Subcutaneous abdominal adipose tissue (tissue), 5 donors: ENCODE measurements around the gene LEMD2.

Experiments
- H3K27ac ChIP-seq: one replicate; pipeline ENCODE4 v1.7.0; 2013; ENCODE audit warnings: low read depth, mild to moderate bottlenecking, inconsistent platforms, low read length, moderate library complexity
- H3K27me3 ChIP-seq, 5 donors: one replicate each; pipeline ENCODE4 v1.7.0; 2013; ENCODE audit warnings: low read length in 5 of 5, inconsistent platforms in 1 of 5; ENCODE audit not compliant: control insufficient read depth in 5 of 5, insufficient read depth in 4 of 5
- H3K36me3 ChIP-seq, 5 donors: one replicate each; pipeline ENCODE4 v1.7.0; 2013; ENCODE audit warnings: low read length in 5 of 5; ENCODE audit not compliant: control insufficient read depth in 5 of 5, insufficient read depth in 5 of 5
- H3K4me1 ChIP-seq, 5 donors: one replicate each; pipeline ENCODE4 v1.7.0; 2013; ENCODE audit warnings: low read length in 5 of 5, mild to moderate bottlenecking in 3 of 5, moderate library complexity in 1 of 5; ENCODE audit not compliant: control insufficient read depth in 5 of 5, insufficient read depth in 5 of 5
- H3K4me3 ChIP-seq, 5 donors: one replicate each; pipeline ENCODE4 v1.7.0; 2013; ENCODE audit warnings: low read length in 5 of 5, low read depth in 1 of 5
- H3K9ac ChIP-seq, 5 donors: one replicate each; pipeline ENCODE4 v1.7.0; 2013; ENCODE audit warnings: low read length in 5 of 5, mild to moderate bottlenecking in 4 of 5, moderate library complexity in 3 of 5
- H3K9me3 ChIP-seq, 5 donors: one replicate each; pipeline ENCODE4 v1.7.0; 2013; ENCODE audit warnings: low read length in 5 of 5; ENCODE audit not compliant: control insufficient read depth in 5 of 5
- donor health status: healthy.
- donor health status: healthy.
- donor health status: healthy.
- donor health status: healthy.
- donor health status: healthy.

Gene LEMD2

DNA sequence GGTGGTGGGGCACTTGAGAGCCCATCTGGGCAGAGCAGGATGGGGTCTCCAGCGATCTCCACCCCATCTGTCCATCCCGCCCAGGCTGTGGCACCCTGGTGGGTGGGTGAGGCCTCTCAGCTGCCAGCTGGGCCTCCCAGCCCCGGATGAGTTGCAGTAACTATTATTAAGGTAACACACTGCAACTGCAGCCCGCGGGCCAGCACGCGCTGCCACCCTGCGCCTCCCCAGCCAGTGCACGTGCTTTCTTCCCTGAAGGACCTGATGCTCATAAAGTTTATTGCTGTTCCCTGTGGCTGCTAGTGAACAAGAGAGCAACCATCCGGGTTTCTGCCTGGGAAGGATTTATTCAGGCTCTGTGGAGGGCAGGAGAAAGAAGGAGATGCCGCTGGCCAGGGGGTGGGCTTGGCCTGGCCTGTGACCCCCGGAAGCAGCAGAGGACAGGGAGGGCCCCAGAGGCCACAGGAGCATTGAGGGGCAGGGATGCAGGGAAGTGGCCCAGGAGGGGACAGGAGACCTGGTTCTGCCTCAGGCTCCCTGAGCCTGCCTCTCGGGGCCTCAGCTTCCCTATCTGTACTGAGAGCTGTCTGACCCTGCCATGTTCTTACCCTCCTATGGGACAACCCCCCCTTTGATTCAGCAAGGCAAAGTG lies 43.9 kb downstream of the LEMD2 start:
- no peak overlapping the region for H3K4me3 ChIP-seq

DNA sequence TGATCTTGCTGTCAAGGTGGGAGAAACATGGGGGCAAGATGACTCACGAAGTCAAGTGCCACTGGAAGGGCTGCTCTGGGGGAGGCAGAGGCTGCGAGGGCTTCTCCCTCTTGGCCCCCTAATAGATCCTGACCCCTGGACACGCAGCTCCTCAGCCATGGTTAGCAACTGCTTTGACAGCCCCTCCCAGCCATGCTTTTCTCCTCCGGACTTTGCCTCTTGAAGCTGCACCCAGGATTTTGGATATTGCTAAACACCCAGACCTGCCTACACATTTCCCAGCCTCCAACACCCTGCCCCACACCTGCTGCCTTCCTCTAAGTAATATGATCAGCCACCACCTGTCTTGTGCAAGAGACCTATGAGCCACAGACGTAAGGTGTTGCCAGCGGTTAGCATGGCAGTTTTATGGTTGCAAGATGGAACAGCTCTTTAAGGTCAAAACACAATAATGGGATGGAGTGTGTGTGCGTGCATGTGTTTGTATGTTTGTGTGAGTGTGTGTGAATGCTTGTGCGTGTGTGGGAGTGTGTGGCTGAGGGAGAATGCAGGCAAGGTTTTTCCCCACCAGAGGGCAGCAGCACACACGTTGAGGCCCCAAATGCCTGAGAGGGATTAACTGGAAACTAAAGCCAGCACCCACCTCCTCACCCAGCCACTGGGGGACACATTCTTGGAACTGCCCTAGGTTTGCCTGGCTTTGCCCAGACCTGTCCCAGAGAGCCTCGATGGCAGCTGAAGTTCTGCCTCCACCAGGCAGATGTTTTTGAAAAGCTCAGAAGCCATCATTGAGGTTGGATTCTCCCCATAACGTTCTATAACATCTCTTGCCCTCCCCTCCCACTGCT lies 44.7 kb downstream of the LEMD2 start:
- peaks cover 10 to 34% (median 21%) of the 10 kb centered on the region in 5 donors for H3K27me3 ChIP-seq
- H3K9ac ChIP-seq, result no peak overlapping the region
- no peak overlapping the region for H3K27ac ChIP-seq
- H3K9me3 ChIP-seq, result no peaks in the 10 kb centered on the region
- peaks cover 0 to 2% (median 0%) of the 10 kb centered on the region in 5 donors for H3K4me1 ChIP-seq
- no peaks in the 10 kb centered on the region for H3K36me3 ChIP-seq
- H3K4me3 ChIP-seq, result no peak overlapping the region

More for the DNA sequence above, 43.9 kb downstream of the LEMD2 start:
- H3K27me3 ChIP-seq, result peaks cover 10 to 34% (median 21%) of the 10 kb centered on the region in 5 donors
- H3K9ac ChIP-seq, result no peak overlapping the region
- H3K36me3 ChIP-seq, result no peaks in the 10 kb centered on the region
- H3K9me3 ChIP-seq, result no peaks in the 10 kb centered on the region
- peaks cover 0 to 2% (median 0%) of the 10 kb centered on the region in 5 donors for H3K4me1 ChIP-seq
- no peak overlapping the region for H3K27ac ChIP-seq

- no peak overlapping the region for H3K9ac ChIP-seq
- peaks cover 10 to 32% (median 14%) of the 10 kb centered on the region in 5 donors for H3K27me3 ChIP-seq
- H3K27ac ChIP-seq, result no peak overlapping the region
- no peak overlapping the region for H3K4me3 ChIP-seq
- H3K4me1 ChIP-seq, result peaks cover 0 to 2% (median 0%) of the 10 kb centered on the region in 5 donors
- H3K36me3 ChIP-seq, result no peaks in the 10 kb centered on the region
- no peaks in the 10 kb centered on the region for H3K9me3 ChIP-seq
These were observed 46.1 kb downstream of the LEMD2 start for GRCh38 chr6:33742837-33743236.

- peaks cover 9 to 32% (median 12%) of the 10 kb centered on the region in 5 donors for H3K27me3 ChIP-seq
- H3K27ac ChIP-seq, result no peak overlapping the region
- no peak overlapping the region for H3K4me3 ChIP-seq
- no peaks in the 10 kb centered on the region for H3K36me3 ChIP-seq
- H3K4me1 ChIP-seq, result peaks cover 0 to 2% (median 0%) of the 10 kb centered on the region in 5 donors
- no peak overlapping the region for H3K9ac ChIP-seq
- H3K9me3 ChIP-seq, result no peaks in the 10 kb centered on the region
These were observed 46.8 kb downstream of the LEMD2 start for GRCh38 chr6:33742092-33742491.

- Histone ChIP-seq H3K36me3 (no peaks in the 10 kb centered on the region), H3K27ac (no peak overlapping the region), H3K9me3 (no peaks in the 10 kb centered on the region), H3K27me3 (peaks cover 9 to 26% (median 12%) of the 10 kb centered on the region in 5 donors), H3K4me3 (no peak overlapping the region), H3K9ac (no peak overlapping the region), H3K4me1 (peaks cover 0 to 2% (median 0%) of the 10 kb centered on the region in 5 donors)
These were observed 48.1 kb downstream of the LEMD2 start for GRCh38 chr6:33740794-33741193.

- H3K9ac ChIP-seq, result no peak overlapping the region
- no peaks in the 10 kb centered on the region for H3K9me3 ChIP-seq
- no peak overlapping the region for H3K4me3 ChIP-seq
- H3K27me3 ChIP-seq, result peaks cover 9 to 25% (median 12%) of the 10 kb centered on the region in 5 donors
- H3K27ac ChIP-seq, result no peak overlapping the region
- H3K4me1 ChIP-seq, result peaks cover 0 to 2% (median 0%) of the 10 kb centered on the region in 5 donors
- no peaks in the 10 kb centered on the region for H3K36me3 ChIP-seq
These were observed 48.7 kb downstream of the LEMD2 start for GRCh38 chr6:33740204-33740608.

DNA sequence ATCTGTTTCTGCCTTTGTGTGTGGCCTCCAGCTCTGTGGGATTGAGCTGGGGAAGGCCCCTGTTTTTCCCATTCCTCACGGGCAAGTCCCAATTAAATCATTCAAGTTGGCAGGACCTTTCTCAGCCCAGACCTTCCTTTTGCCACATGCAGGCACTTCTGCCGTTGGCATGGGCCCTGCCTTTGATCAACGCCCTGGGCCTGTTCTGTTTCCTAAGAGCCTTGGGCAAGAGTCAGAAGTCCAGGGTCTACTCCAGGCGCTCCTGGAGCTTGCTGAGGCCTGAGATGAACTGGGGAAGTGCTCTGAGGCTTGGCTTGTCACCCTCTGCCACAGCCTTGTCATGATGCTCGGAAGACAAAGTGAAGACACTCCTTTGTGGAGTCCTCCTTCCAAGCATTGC lies 49.4 kb downstream of the LEMD2 start:
- Histone ChIP-seq H3K9me3 (no peaks in the 10 kb centered on the region), H3K4me3 (no peak overlapping the region), H3K4me1 (peaks cover 0 to 2% (median 0%) of the 10 kb centered on the region in 5 donors), H3K27ac (no peak overlapping the region), H3K9ac (no peak overlapping the region), H3K36me3 (no peaks in the 10 kb centered on the region), H3K27me3 (peaks cover 9 to 25% (median 10%) of the 10 kb centered on the region in 5 donors)

DNA sequence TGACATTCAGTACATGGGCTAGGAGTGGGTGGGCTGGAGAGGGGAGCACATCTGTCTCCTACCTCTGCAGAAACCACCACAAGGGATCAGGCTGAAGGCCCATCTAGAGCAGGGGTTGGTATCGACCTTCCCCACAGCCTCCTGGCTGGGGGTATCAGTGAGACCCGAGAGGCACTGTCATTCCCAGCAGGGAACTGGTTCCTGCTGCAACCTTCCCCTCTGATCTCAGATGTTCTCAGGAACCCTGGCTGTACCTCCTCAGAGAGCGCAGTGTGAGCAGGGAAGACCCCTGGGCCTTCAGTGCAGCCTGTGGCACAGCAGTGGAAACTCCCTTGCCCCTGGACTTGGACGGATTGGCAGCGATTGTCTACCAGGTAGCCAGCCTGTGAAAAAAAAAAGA lies 50.1 kb downstream of the LEMD2 start:
- H3K27ac ChIP-seq, result no peak overlapping the region
- no peak overlapping the region for H3K4me3 ChIP-seq
- H3K9me3 ChIP-seq, result no peaks in the 10 kb centered on the region
- H3K36me3 ChIP-seq, result no peaks in the 10 kb centered on the region
- peaks cover 5 to 21% (median 9%) of the 10 kb centered on the region in 5 donors for H3K27me3 ChIP-seq
- H3K9ac ChIP-seq, result no peak overlapping the region
- H3K4me1 ChIP-seq, result peaks cover 0 to 2% (median 0%) of the 10 kb centered on the region in 5 donors

DNA sequence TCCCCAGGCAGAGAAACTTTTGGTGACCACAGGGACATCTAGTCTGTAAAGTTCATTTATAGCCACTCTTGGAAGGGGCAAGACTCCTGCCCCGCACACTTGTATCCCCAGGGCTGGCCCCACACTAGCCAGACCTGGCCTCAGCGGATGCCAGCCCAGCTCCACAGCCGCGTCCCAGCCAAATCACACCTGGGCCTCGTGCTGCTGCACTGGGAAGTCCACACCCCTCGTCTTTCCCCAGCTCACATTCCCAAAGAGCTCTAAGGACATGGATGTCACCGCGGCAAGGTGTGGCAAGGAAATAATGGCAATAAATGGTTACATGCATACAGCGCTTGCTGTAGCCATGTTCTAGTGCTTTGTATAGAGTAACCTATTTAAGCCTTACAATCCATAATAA lies 50.8 kb downstream of the LEMD2 start:
- no peak overlapping the region for H3K27ac ChIP-seq
- H3K9me3 ChIP-seq, result no peaks in the 10 kb centered on the region
- H3K4me3 ChIP-seq, result no peak overlapping the region
- H3K9ac ChIP-seq, result no peak overlapping the region
- peaks cover 0 to 2% (median 0%) of the 10 kb centered on the region in 5 donors for H3K4me1 ChIP-seq
- H3K36me3 ChIP-seq, result no peaks in the 10 kb centered on the region
- peaks cover 5 to 17% (median 10%) of the 10 kb centered on the region in 5 donors for H3K27me3 ChIP-seq
